Measurements from ENCODE around the gene HEY2. TPM values are rescaled to one million over a fixed set of nuclear protein-coding genes. Genes with fewer than 3 reads are reported as not detected.

Gene HEY2
- total and polyA plus RNA-seq, 2 of the 8 experiments (the other 6 are each of a cell fraction or from before 2014, with no cell fraction given) = 9.1 to 16.2 TPM

- TF ChIP-seq ATF2 (IDR thresholded peaks at IDR 0.05; ENCODE audit: low read length) (no peak), CHD1 (IDR thresholded peaks at IDR 0.05; ENCODE audit: low read depth, low read length) (no peak)
Measured at GRCh38 chr6:125722886-125723285, 26.5 kb upstream of the HEY2 start (continued).

All from H1 (cell line).